ENCODE results near the gene GDPD3.
A peak's percentile ranks its signal among the peaks of the same experiment; 100 is the strongest.

GDPD3 gene

GRCh38 chr16:30078744-30079143 lies 34.6 kb downstream of the GDPD3 start:
- DNase-seq (ENCODE audit: low read depth): no peak

GRCh38 chr16:30077656-30078055 lies 35.7 kb downstream of the GDPD3 start:
- no peak for DNase-seq (ENCODE audit: low read depth)

GRCh38 chr16:30076276-30076791 lies 37.0 kb downstream of the GDPD3 start:
- DNase-seq (ENCODE audit: low read depth): no peak

GRCh38 chr16:30075503-30076275 lies 37.6 kb downstream of the GDPD3 start, which contains the start of gene PPP4C:
PPP4C (plus strand) TSS chr16:30075994; CDS start chr16:30076378, 384 bp downstream.
- no peak for DNase-seq (ENCODE audit: low read depth)

- no peak for DNase-seq (ENCODE audit: low read depth)
Observed at GRCh38 chr16:30070490-30070889, 42.8 kb downstream of the GDPD3 start.

GRCh38 chr16:30069611-30070462 lies 43.5 kb downstream of the GDPD3 start:
- no peak for DNase-seq (ENCODE audit: low read depth)

GRCh38 chr16:30068750-30069610 lies 44.4 kb downstream of the GDPD3 start:
- no peak for DNase-seq (ENCODE audit: low read depth)

GRCh38 chr16:30068333-30068732 lies 45.0 kb downstream of the GDPD3 start:
- DNase-seq (ENCODE audit: low read depth): no peak

- DNase-seq (ENCODE audit: low read depth): no peak
Observed at GRCh38 chr16:30067584-30067916, 45.8 kb downstream of the GDPD3 start.

- DNase-seq (ENCODE audit: low read depth): no peak
Observed at GRCh38 chr16:30066761-30067583, 46.4 kb downstream of the GDPD3 start.

- no peak for DNase-seq (ENCODE audit: low read depth)
Observed at GRCh38 chr16:30065943-30066760, 47.2 kb downstream of the GDPD3 start.

- peak; percentile 93 for DNase-seq (ENCODE audit: low read depth)
Observed at GRCh38 chr16:30065102-30065942, 48.0 kb downstream of the GDPD3 start, which contains the start of gene ALDOA. ALDOA (plus strand) TSS chr16:30065760; CDS start chr16:30066898, 1,138 bp downstream.

GRCh38 chr16:30064729-30065101 lies 48.6 kb downstream of the GDPD3 start:
- DNase-seq (ENCODE audit: low read depth): no peak

- no peak for DNase-seq (ENCODE audit: low read depth)
Observed at GRCh38 chr16:30063893-30064728, 49.2 kb downstream of the GDPD3 start.

- DNase-seq (ENCODE audit: low read depth): no peak
Observed at GRCh38 chr16:30063278-30063892, 50.0 kb downstream of the GDPD3 start.

GRCh38 chr16:30060836-30061554 lies 52.3 kb downstream of the GDPD3 start:
- DNase-seq (ENCODE audit: low read depth): no peak

- DNase-seq (ENCODE audit: low read depth): no peak
Observed at GRCh38 chr16:30060346-30060745, 53.0 kb downstream of the GDPD3 start.

Data from non-pigmented ciliary epithelial cell (primary cell).